Measurements from ENCODE around the gene ZNF638.

DNA sequence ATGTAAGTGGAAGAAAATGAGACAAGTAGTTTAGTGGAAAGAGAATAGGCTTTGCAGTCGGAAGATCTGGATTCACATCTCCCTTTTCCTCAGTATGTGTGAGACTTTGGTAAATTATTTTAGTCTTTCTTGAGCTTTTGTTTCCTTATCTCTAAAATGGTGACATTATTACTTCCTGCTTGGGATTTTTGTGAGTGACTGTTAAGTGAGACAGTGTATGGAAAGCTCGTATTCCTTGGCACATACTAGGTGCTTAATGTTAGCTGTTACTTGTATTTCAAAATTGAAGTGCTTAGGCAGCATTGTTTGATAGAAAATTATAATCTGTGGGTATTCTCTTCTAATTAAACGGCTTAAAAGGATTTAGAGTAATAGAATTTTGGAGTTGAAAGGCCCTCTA lies 2.0 kb downstream of the ZNF638 start:
- no peak for TF ChIP-seq CHD2 (IDR thresholded peaks at IDR 0.05; ENCODE audit: low read length, partially characterized antibody)
- no peak for TF ChIP-seq YY1 (IDR thresholded peaks at IDR 0.05; ENCODE audit: low read depth)
- no peak for TF ChIP-seq RFX5 (IDR thresholded peaks at IDR 0.05; ENCODE audit: low read length)
